CD4-positive, CD25-positive, alpha-beta regulatory T cell (primary cell): ENCODE data around the gene PRSS58. TPM values are rescaled to one million over a fixed set of nuclear protein-coding genes. Genes with fewer than 3 reads are reported as not detected.

Experiments used
- ATAC-seq, 2 donors: fragments of 150-1000 bp; cut with Tn5 transposase; one replicate each; pipeline ENCODE4 v1.10.0; 2021; ENCODE audit warnings: low read depth in 2 of 2, moderate number of reproducible peaks in 2 of 2, moderate library complexity in 1 of 2
- DNase-seq, 3 donors: peaks; one replicate each; pipeline versions ENCODE4 v3.0.0 to v3.0.0-alpha.2; 2012 to 2022; ENCODE audit warnings: mixed read lengths in 1 of 3
- H3K27ac ChIP-seq: one replicate; pipeline ENCODE4 v1.7.0; 2013; ENCODE audit warnings: mild to moderate bottlenecking, low read length; ENCODE audit not compliant: insufficient read depth, poor library complexity, severe bottlenecking
- H3K27me3 ChIP-seq: one replicate; pipeline ENCODE4 v1.7.0; 2013; ENCODE audit warnings: low read length; ENCODE audit not compliant: control insufficient read depth, insufficient read depth
- H3K36me3 ChIP-seq: one replicate; pipeline ENCODE4 v1.7.0; 2013; ENCODE audit warnings: mild to moderate bottlenecking, low read length, moderate library complexity; ENCODE audit not compliant: control insufficient read depth, insufficient read depth
- H3K4me1 ChIP-seq: 2 replicates; pipeline ENCODE4 v1.7.0; 2013; ENCODE audit warnings: mild to moderate bottlenecking, low read length; ENCODE audit not compliant: insufficient read depth, control insufficient read depth, poor library complexity, severe bottlenecking
- H3K4me3 ChIP-seq: one replicate; pipeline ENCODE4 v1.7.0; 2013; ENCODE audit warnings: low read depth, mild to moderate bottlenecking, low read length, moderate library complexity
- H3K9me3 ChIP-seq, 2 experiments: 1 replicate in 1 of 2; 2 replicates in 1 of 2; pipeline ENCODE4 v1.7.0; 2013; ENCODE audit warnings: low read length in 2 of 2, mild to moderate bottlenecking in 1 of 2, moderate library complexity in 1 of 2; ENCODE audit not compliant: control insufficient read depth in 2 of 2
- H3K27ac Mint-ChIP-seq, 3 donors: one replicate each; pipeline ENCODE4 v1.8.0; 2020 to 2022; ENCODE audit warnings: mild to moderate bottlenecking in 3 of 3, mixed read lengths in 3 of 3, moderate library complexity in 2 of 3
- H3K27me3 Mint-ChIP-seq: one replicate; pipeline ENCODE4 v1.8.0; 2022; ENCODE audit warnings: mild to moderate bottlenecking, mixed read lengths
- H3K36me3 Mint-ChIP-seq: one replicate; pipeline ENCODE4 v1.8.0; 2020; ENCODE audit warnings: mixed read lengths
- H3K4me1 Mint-ChIP-seq, 4 donors: one replicate each; pipeline ENCODE4 v1.8.0; 2020 to 2022; ENCODE audit warnings: mixed read lengths in 4 of 4, mild to moderate bottlenecking in 1 of 4
- H3K4me3 Mint-ChIP-seq, 4 donors: one replicate each; pipeline ENCODE4 v1.8.0; 2020 to 2022; ENCODE audit warnings: mild to moderate bottlenecking in 4 of 4, mixed read lengths in 4 of 4, moderate library complexity in 3 of 4
- H3K9me3 Mint-ChIP-seq, 7 donors: one replicate each; pipeline ENCODE4 v1.8.0; 2020 to 2022; ENCODE audit warnings: mixed read lengths in 7 of 7, mild to moderate bottlenecking in 3 of 7, moderate library complexity in 2 of 7
- polyA plus RNA-seq, 4 donors: library from polyadenylated mRNA; unstranded; fragments of 300-500 nt; fragmentation: Illumina TruSeq; gene quantifications; one replicate each; pipeline ENCODE4 v1.2.3, GENCODE V29; 2021
- total RNA-seq: library from RNA; stranded (reverse); gene quantifications from one replicate; pipeline ENCODE4 v1.2.3, GENCODE V29; 2022

PRSS58 gene, protein sequence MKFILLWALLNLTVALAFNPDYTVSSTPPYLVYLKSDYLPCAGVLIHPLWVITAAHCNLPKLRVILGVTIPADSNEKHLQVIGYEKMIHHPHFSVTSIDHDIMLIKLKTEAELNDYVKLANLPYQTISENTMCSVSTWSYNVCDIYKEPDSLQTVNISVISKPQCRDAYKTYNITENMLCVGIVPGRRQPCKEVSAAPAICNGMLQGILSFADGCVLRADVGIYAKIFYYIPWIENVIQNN
- total RNA-seq = not detected
- polyA plus RNA-seq = under 1 TPM in 1 of 4 donors, not detected in 3; 0.21 TPM

DNA sequence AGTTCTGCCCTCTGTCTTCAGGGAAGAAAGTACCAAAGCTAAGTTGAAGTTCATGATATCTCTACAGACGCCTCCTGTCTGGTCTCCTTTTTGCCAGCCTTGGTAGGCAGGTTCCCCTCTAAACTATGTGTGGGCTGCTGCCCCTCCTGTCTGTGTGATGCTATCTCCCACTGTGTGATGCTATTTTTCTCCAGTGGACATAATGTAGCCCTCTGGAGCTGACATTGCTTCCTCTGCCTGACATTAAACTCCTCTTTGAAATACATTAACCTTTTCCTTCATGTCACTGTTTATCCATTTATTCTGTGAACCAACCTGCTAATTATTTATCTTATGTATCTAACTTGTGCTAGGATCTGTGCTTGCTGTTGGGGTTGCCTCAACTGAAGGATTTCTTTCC is at the start of gene PRSS58:
Gene PRSS58 (minus strand): TSS at position 101 of the 400 bp plus-strand sequence. CDS start 351 bp downstream, outside the sequence.
- Histone ChIP-seq H3K27ac (no peak within 1 kb of the TSS), H3K4me1 (no peaks in the 10 kb centered on the region), H3K4me3 (no peak within 1 kb of the TSS), H3K9me3 (no peaks in the 10 kb centered on the region), H3K36me3 (no peaks in the 10 kb centered on the region), H3K27me3 (no peaks in the 10 kb centered on the region)
- H3K27ac Mint-ChIP-seq = no peak within 1 kb of the TSS
- no peaks in the 10 kb centered on the region for H3K36me3 Mint-ChIP-seq
- no peaks in the 10 kb centered on the region for H3K27me3 Mint-ChIP-seq
- DNase-seq (no peak), ATAC-seq (no peak)
- H3K4me3 Mint-ChIP-seq = no peak within 1 kb of the TSS
- no peaks in the 10 kb centered on the region for H3K4me1 Mint-ChIP-seq
- H3K9me3 Mint-ChIP-seq = peaks cover 0 to 5% (median 1%) of the 10 kb centered on the region in 7 donors

DNA sequence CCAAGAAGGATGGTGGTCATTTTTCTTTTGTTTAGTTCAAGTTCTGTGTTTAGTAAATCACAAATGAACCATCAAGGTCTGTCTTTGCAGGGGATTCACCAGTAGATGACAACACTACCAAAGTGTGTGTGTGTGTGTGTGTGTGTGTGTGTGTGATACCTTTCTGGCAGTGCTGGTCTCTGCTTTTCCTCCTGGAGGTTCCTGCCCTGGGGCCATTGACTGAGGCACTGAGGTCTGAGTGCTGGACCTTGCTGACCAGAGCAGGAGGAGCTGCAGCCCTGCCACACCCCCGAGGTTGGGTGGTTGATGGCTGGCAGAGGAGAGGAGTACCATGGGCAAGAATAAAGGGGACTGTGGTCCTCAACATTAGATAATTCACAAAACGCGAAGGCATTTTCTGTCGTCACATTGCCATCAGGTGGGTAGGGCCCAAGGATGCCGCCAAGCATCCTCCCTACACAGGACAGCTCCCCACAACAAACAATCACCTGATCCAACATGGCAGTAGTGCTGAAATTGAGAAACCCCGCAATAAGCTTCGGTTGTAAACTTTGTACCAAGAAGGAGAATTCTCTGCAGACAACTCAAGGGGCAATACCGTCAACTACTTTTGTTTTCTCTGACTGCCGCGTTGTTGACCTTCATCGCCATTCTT is 49.5 kb upstream of the PRSS58 start:
- peaks cover 0 to 16% (median 5%) of the 10 kb centered on the region in 4 donors for H3K4me1 Mint-ChIP-seq
- no peaks in the 10 kb centered on the region for H3K36me3 Mint-ChIP-seq
- H3K9me3 Mint-ChIP-seq = peaks cover 0 to 7% (median 0%) of the 10 kb centered on the region in 7 donors
- peak overlapping the region in 3 of 4 donors; percentile 61 to 83 (median 64) for H3K4me3 Mint-ChIP-seq
- no peaks in the 10 kb centered on the region for H3K4me1 ChIP-seq
- DNase-seq = peak in 1 of 3 donors; percentile 23
- no peak for ATAC-seq
- H3K27ac Mint-ChIP-seq = no peak overlapping the region
- H3K4me3 ChIP-seq = no peak overlapping the region
- peaks cover 17% of the 10 kb centered on the region for H3K27me3 Mint-ChIP-seq
- H3K36me3 ChIP-seq = no peaks in the 10 kb centered on the region
- H3K27ac ChIP-seq = no peak overlapping the region
- peaks cover 1% of the 10 kb centered on the region for H3K27me3 ChIP-seq
- H3K9me3 ChIP-seq = no peaks in the 10 kb centered on the region

DNA sequence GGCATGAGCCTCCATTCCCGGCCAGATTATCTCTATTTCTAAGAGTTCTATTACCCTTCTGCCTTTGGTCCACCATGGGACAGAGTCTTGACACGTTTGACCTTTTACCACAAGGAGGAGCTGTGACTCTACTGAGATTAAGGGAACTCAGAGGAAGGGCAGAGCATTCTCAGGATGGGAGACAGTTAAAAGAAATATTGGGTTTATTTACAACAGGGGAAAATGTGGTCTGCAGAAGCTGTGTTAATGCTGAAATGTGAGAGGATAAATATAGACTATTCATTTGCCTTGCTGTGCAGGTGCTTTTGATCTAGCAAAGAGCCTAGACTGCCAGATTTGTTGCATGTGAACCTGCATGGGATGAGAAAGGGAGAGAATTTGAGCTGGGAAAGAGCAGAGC is 45.8 kb upstream of the PRSS58 start:
- Histone ChIP-seq H3K4me3 (no peak overlapping the region), H3K9me3 (no peaks in the 10 kb centered on the region), H3K4me1 (no peaks in the 10 kb centered on the region), H3K27me3 (peaks cover 1% of the 10 kb centered on the region), H3K27ac (no peak overlapping the region), H3K36me3 (no peaks in the 10 kb centered on the region)
- Mint-ChIP-seq H3K27ac (peak overlapping the region in 1 of 3 donors; percentile 1), H3K4me1 (peaks cover 0 to 22% (median 9%) of the 10 kb centered on the region in 4 donors), H3K9me3 (peaks cover 0 to 2% (median 0%) of the 10 kb centered on the region in 7 donors), H3K27me3 (peaks cover 4% of the 10 kb centered on the region), H3K36me3 (no peaks in the 10 kb centered on the region), H3K4me3 (peak overlapping the region in 1 of 4 donors; percentile 70)
- ATAC-seq = peak; percentile 40 to 63
- peak in 2 of 3 donors; percentile 45 to 49 for DNase-seq

DNA sequence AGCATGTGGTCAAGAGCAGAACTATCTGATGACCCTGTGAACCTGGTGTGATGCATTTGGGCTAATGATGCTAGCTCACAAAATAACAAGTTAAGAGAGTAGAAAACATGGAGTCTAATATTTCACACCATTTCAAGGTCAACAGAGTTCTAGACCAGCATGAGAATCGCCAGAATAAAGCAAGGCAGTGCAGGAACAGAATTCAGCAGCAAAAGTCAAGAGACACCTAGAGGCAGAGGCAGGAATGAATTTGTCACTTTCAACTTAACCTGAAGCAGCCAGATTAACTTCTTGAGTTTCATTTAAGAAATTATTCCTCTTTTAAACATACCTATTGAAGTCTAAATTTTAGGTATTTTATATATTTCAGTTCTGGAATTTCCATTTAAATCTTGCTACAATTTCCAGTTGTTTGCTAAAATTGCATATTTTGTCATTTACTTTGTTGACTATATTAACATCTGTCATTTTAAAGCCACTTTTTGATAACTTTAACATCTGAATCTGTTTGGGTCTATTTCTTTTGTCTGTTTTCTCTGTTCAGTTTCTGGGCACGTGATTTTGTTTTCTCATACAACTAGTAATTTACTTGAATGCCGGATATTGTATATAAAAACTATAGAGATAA is 44.2 kb upstream of the PRSS58 start:
- Histone ChIP-seq H3K27ac (no peak overlapping the region), H3K4me1 (no peaks in the 10 kb centered on the region), H3K4me3 (no peak overlapping the region), H3K36me3 (no peaks in the 10 kb centered on the region), H3K27me3 (peaks cover 1% of the 10 kb centered on the region), H3K9me3 (no peaks in the 10 kb centered on the region)
- Mint-ChIP-seq H3K36me3 (no peaks in the 10 kb centered on the region), H3K27ac (no peak overlapping the region), H3K27me3 (peaks cover 14% of the 10 kb centered on the region), H3K4me1 (peaks cover 0 to 22% (median 9%) of the 10 kb centered on the region in 4 donors), H3K4me3 (no peak overlapping the region), H3K9me3 (peaks cover 0 to 2% (median 0%) of the 10 kb centered on the region in 7 donors)
- ATAC-seq (no peak), DNase-seq (no peak)

DNA sequence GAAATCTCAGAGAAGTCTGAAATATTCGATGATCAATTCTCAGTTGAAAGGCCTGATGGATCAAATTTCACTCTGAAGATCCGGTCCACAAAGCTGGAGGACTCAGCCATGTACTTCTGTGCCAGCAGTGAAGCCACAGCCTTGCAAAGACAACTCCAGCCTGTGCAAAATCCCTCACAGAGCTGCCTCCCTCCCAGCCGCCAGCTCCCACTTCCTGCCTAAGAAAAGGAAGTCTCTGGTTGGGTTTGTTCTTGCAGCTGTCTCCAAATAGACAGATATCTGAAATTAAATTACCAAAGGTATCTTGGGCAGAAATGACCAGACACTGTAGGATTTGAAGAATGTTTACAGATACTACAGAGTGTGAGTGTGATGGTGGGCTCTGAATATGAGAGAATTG is 43.4 kb upstream of the PRSS58 start:
- DNase-seq = no peak
- H3K4me3 ChIP-seq = no peak overlapping the region
- H3K27ac Mint-ChIP-seq = peak overlapping the region in 1 of 3 donors; percentile 35
- H3K4me1 ChIP-seq = no peaks in the 10 kb centered on the region
- no peaks in the 10 kb centered on the region for H3K36me3 ChIP-seq
- no peak for ATAC-seq
- H3K27me3 ChIP-seq = peaks cover 1% of the 10 kb centered on the region
- H3K27me3 Mint-ChIP-seq = peaks cover 12% of the 10 kb centered on the region
- H3K4me3 Mint-ChIP-seq = peak overlapping the region in 3 of 4 donors; percentile 10 to 81 (median 76)
- peaks cover 0 to 2% (median 0%) of the 10 kb centered on the region in 7 donors for H3K9me3 Mint-ChIP-seq
- no peaks in the 10 kb centered on the region for H3K36me3 Mint-ChIP-seq
- peaks cover 0 to 22% (median 9%) of the 10 kb centered on the region in 4 donors for H3K4me1 Mint-ChIP-seq
- no peak overlapping the region for H3K27ac ChIP-seq
- H3K9me3 ChIP-seq = no peaks in the 10 kb centered on the region

DNA sequence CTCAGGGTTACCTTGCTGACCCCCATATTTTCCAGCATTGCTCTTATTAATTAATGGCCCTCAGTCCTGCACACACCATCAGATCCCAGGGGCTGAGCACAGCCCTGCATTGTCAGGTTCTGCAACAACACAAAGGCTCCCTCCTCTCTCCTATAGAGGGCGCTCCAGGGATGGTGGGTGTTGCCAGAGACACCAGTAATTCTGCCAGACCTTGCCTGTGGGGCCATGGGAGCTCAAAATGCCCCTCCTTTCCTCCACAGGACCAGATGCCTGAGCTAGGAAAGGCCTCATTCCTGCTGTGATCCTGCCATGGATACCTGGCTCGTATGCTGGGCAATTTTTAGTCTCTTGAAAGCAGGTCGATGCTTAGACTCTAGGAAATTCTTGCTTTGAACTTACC is 42.8 kb upstream of the PRSS58 start:
- no peaks in the 10 kb centered on the region for H3K9me3 ChIP-seq
- H3K27ac ChIP-seq = no peak overlapping the region
- peak overlapping the region; percentile 35 for H3K4me3 ChIP-seq
- peaks cover 13% of the 10 kb centered on the region for H3K27me3 Mint-ChIP-seq
- no peaks in the 10 kb centered on the region for H3K36me3 ChIP-seq
- peaks cover 0 to 22% (median 8%) of the 10 kb centered on the region in 4 donors for H3K4me1 Mint-ChIP-seq
- H3K9me3 Mint-ChIP-seq = no peaks in the 10 kb centered on the region
- H3K27me3 ChIP-seq = peaks cover 1% of the 10 kb centered on the region
- DNase-seq = peak; percentile 13 to 41 (median 29)
- no peaks in the 10 kb centered on the region for H3K4me1 ChIP-seq
- peak overlapping the region; percentile 10 to 81 (median 64) for H3K4me3 Mint-ChIP-seq
- ATAC-seq = peak in 1 of 2 donors; percentile 34
- no peaks in the 10 kb centered on the region for H3K36me3 Mint-ChIP-seq
- peak overlapping the region in 2 of 3 donors; percentile 8 to 35 for H3K27ac Mint-ChIP-seq

DNA sequence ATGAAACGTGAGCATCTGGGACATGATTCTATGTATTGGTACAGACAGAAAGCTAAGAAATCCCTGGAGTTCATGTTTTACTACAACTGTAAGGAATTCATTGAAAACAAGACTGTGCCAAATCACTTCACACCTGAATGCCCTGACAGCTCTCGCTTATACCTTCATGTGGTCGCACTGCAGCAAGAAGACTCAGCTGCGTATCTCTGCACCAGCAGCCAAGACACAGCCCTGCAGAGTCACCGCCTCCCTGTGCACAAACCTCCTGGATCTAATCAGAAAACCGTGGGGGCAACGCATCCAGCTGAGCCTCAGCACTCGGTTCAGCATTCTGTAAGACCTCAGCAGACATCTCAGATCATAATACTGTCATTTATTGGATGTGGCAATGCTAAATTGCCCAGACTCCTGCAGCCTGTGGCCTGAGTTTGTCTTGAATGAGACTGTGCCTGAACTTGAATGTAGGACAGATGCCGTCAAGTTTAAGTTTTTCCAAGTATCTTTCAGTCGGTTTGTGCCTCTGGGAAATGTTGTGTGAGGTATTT is 41.5 kb upstream of the PRSS58 start:
- no peak overlapping the region for H3K27ac ChIP-seq
- Mint-ChIP-seq H3K4me3 (peak overlapping the region in 3 of 4 donors; percentile 48 to 69 (median 50)), H3K36me3 (peaks cover under 1% of the 10 kb centered on the region), H3K4me1 (peaks cover 0 to 20% (median 8%) of the 10 kb centered on the region in 4 donors), H3K9me3 (no peaks in the 10 kb centered on the region), H3K27ac (peak overlapping the region in 1 of 3 donors; percentile 32), H3K27me3 (peaks cover 22% of the 10 kb centered on the region)
- H3K4me1 ChIP-seq = no peaks in the 10 kb centered on the region
- no peak for DNase-seq
- no peak for ATAC-seq
- no peaks in the 10 kb centered on the region for H3K9me3 ChIP-seq
- H3K27me3 ChIP-seq = peaks cover 1% of the 10 kb centered on the region
- H3K36me3 ChIP-seq = no peaks in the 10 kb centered on the region
- no peak overlapping the region for H3K4me3 ChIP-seq
